ENCODE measurements around the gene CYP26B1. TPM values are rescaled to one million over a fixed set of nuclear protein-coding genes. Genes with fewer than 3 reads are reported as not detected.

The CYP26B1 gene
- total RNA-seq, 1 experiment from 2014 or later: 3.9 TPM

DNA sequence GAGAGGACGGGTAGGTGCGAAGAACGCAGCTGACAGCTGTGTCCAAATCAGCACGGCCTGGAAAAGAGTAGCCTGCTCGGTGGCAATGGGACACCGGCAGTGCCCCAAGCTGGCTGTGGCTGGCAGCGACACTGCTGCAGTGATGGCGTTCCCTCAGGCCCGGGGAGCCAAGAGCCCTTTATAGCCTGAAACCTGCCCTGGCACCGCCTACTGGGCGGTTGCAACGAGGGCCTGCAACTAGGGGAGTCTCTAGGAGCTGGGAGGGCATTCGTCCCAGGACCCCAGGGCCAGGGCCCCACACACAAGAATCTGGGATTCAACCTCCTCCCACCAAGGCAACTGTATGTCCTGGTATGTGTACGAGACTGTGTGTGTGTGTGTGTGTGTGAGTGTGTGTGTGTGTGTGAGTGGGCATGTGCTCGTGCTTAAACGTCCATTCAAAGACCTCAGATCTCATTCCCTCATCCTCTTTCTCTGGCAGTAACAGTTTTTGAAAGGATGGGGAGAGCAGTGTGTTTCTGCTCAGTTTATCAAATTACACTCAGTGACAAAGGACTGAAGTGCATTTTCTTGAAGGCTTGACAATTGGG, 6.8 kb upstream of the CYP26B1 start:
- H2AFZ ChIP-seq (ENCODE audit: low read length): no peak overlapping the region
- BruUV-seq (replicated peaks): no TSS peak
- no peak for ATAC-seq
- H3K27me3 ChIP-seq (ENCODE audit: low read length): peaks cover 7% of the 10 kb centered on the region
- CTCF ChIA-PET: no interaction called here
- intact Hi-C loops (cut with micrococcal nuclease): loop anchor here (5.0 kb wide), 2 partner anchors 362 to 547 kb away; no protein-coding TSS in a partner anchor
- H3K36me3 ChIP-seq (ENCODE audit: low read depth, low read length): no peaks in the 10 kb centered on the region
- H3K27ac ChIP-seq (ENCODE audit: low read length): no peak overlapping the region
- DNase-seq: no peak
- H3K9me3 ChIP-seq (ENCODE audit: low read length): no peaks in the 10 kb centered on the region
- H3F3A ChIP-seq (ENCODE audit: low read length, unreplicated experiment): no peaks in the 10 kb centered on the region
- no peak overlapping the region for H3K4me3 ChIP-seq (ENCODE audit: low read length)
- H3K4me1 ChIP-seq (ENCODE audit: insufficient read depth, low read length): peaks cover 11% of the 10 kb centered on the region
- POLR2A ChIA-PET (ENCODE audit: unreplicated experiment): no interaction called here
- H3K4me2 ChIP-seq (ENCODE audit: low read length): no peak overlapping the region
- H3K9ac ChIP-seq (ENCODE audit: low read length): no peak overlapping the region
- H3K9me2 ChIP-seq (replicated peaks; ENCODE audit: low read length): no peaks in the 10 kb centered on the region
- H3K79me2 ChIP-seq (ENCODE audit: low read length): no peaks in the 10 kb centered on the region
- TF ChIP-seq CTCF (conservative IDR thresholded peaks at IDR 0.05; ENCODE audit: low read depth, low read length) (no peak), EZH2 (IDR thresholded peaks at IDR 0.05; ENCODE audit: low read length, unreplicated experiment) (no peak), EZH2phosphoT487 (IDR thresholded peaks at IDR 0.05; ENCODE audit: borderline replicate concordance, low read length) (no peak)
- no peaks in the 10 kb centered on the region for H4K20me1 ChIP-seq (ENCODE audit: low read length)

DNA sequence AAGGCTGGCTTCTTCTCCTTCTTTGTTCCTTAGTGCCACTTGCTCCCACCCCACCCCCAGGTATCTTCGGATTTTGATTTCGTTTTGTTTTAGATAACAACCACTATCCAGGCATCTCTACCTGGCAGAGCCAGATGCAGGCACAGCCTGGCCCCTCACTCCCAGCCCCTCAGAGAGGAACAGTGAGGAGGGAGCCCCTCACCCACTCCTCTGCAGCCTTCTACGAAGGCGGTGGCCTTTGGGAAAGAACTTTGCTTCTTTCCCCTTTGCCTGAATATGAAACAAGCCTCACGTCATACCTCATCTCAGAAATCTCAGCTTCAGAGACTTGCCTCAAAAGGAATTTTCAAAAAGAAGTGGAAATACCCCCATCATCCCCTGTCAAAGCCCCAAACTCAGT, 6.3 kb upstream of the CYP26B1 start:
- H2AFZ ChIP-seq (ENCODE audit: low read length): no peak overlapping the region
- no peak overlapping the region for H3K4me2 ChIP-seq (ENCODE audit: low read length)
- H4K20me1 ChIP-seq (ENCODE audit: low read length): no peaks in the 10 kb centered on the region
- H3F3A ChIP-seq (ENCODE audit: low read length, unreplicated experiment): no peaks in the 10 kb centered on the region
- ChIA-PET CTCF (no interaction called here), POLR2A (ENCODE audit: unreplicated experiment) (no interaction called here)
- no peak overlapping the region for H3K4me3 ChIP-seq (ENCODE audit: low read length)
- no peaks in the 10 kb centered on the region for H3K79me2 ChIP-seq (ENCODE audit: low read length)
- BruUV-seq (replicated peaks): no TSS peak
- no peak for TF ChIP-seq EZH2phosphoT487 (IDR thresholded peaks at IDR 0.05; ENCODE audit: borderline replicate concordance, low read length)
- no peak for TF ChIP-seq EZH2 (IDR thresholded peaks at IDR 0.05; ENCODE audit: low read length, unreplicated experiment)
- TF ChIP-seq CTCF (conservative IDR thresholded peaks at IDR 0.05; ENCODE audit: low read depth, low read length): no peak
- no peak overlapping the region for H3K9ac ChIP-seq (ENCODE audit: low read length)
- intact Hi-C loops (cut with micrococcal nuclease): loop anchor here (5.0 kb wide), 2 partner anchors 362 to 547 kb away; no protein-coding TSS in a partner anchor
- no peak overlapping the region for H3K27ac ChIP-seq (ENCODE audit: low read length)
- H3K4me1 ChIP-seq (ENCODE audit: insufficient read depth, low read length): peaks cover 15% of the 10 kb centered on the region
- no peaks in the 10 kb centered on the region for H3K36me3 ChIP-seq (ENCODE audit: low read depth, low read length)
- no peaks in the 10 kb centered on the region for H3K9me2 ChIP-seq (replicated peaks; ENCODE audit: low read length)
- no peaks in the 10 kb centered on the region for H3K9me3 ChIP-seq (ENCODE audit: low read length)
- ATAC-seq (no peak), DNase-seq (no peak)
- peaks cover 11% of the 10 kb centered on the region for H3K27me3 ChIP-seq (ENCODE audit: low read length)

DNA sequence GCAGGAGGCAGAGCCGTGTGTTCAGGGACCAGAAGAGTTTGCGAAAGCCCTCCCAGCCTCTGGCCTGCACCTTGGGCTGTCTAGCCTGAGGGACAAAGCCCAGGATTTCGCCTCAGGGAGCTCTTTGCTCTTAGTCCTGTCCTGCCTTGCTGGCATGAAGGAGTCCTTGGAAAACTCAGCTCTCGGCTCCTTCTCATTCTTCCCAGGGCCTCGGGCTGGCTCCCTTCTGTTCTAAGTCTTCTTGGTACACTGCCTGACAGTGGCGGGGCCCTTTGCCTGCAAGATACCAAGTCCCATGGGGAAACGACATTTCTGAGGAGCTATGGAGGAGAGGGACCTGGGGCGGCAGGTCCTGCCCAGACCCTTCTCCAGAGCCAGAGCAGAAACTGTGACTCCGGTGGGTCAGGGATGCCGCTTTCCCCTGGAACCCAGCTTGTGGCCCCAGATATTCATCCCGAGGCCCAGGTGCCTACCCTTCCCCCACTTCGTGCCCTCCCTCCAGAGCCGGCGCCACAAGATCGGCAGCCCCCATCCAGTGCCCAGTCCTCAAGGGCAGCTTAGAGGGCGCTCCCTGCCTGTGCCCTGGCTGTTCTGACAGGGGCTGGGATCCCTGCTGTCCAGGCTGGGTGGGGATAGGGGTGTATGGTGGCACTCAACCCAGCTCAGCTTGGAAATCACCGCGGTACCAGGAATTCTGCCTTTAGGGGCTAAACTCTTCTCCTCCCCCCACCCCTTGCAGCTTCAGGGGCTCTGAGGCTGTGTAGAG, 5.5 kb upstream of the CYP26B1 start:
- Histone ChIP-seq H2AFZ (ENCODE audit: low read length) (no peak overlapping the region), H3K4me1 (ENCODE audit: insufficient read depth, low read length) (peaks cover 16% of the 10 kb centered on the region), H3K9me2 (replicated peaks; ENCODE audit: low read length) (no peaks in the 10 kb centered on the region), H3F3A (ENCODE audit: low read length, unreplicated experiment) (no peaks in the 10 kb centered on the region), H3K4me3 (ENCODE audit: low read length) (no peak overlapping the region), H4K20me1 (ENCODE audit: low read length) (no peaks in the 10 kb centered on the region), H3K27me3 (ENCODE audit: low read length) (peaks cover 11% of the 10 kb centered on the region), H3K9ac (ENCODE audit: low read length) (no peak overlapping the region), H3K9me3 (ENCODE audit: low read length) (no peaks in the 10 kb centered on the region), H3K4me2 (ENCODE audit: low read length) (no peak overlapping the region), H3K36me3 (ENCODE audit: low read depth, low read length) (no peaks in the 10 kb centered on the region), H3K27ac (ENCODE audit: low read length) (no peak overlapping the region), H3K79me2 (ENCODE audit: low read length) (no peaks in the 10 kb centered on the region)
- no peak for DNase-seq
- POLR2A ChIA-PET (ENCODE audit: unreplicated experiment): no interaction called here
- intact Hi-C loops (cut with micrococcal nuclease): loop anchor here (5.0 kb wide), 2 partner anchors 361 to 546 kb away; no protein-coding TSS in a partner anchor
- CTCF ChIA-PET: no interaction called here
- no peak for ATAC-seq
- no TSS peak for BruUV-seq (replicated peaks)
- TF ChIP-seq CTCF (conservative IDR thresholded peaks at IDR 0.05; ENCODE audit: low read depth, low read length) (no peak), EZH2 (IDR thresholded peaks at IDR 0.05; ENCODE audit: low read length, unreplicated experiment) (no peak), EZH2phosphoT487 (IDR thresholded peaks at IDR 0.05; ENCODE audit: borderline replicate concordance, low read length) (no peak)

All from PC-3 (cell line).